HepG2 (cell line): ENCODE measurements around the gene PPIP5K2. TPM values are rescaled to one million over a fixed set of nuclear protein-coding genes. Genes with fewer than 3 reads are reported as not detected.

Source experiments
- ATAC-seq: fragments of 200-7000 bp; cut with Tn5 transposase; 3 replicates; pipeline ENCODE4 v1.9.1; 2020; ENCODE audit warnings: mild to moderate bottlenecking, moderate library complexity
- BruUV-seq: library from RNA; stranded (reverse); fragments of 400-500 nt; replicated peaks from 2 replicates; lab custom pipeline; 2021; lab: Mats Ljungman, UMichigan
- CTCF ChIA-PET: fragments of 300-600 bp; formaldehyde crosslinking; extraction: SDS; loops from one replicate; lab custom pipeline; 2021; ENCODE audit warnings: low total read pairs, inconsistent platforms, low intra/inter-chr PET ratio; lab: Yijun Ruan, JAX
- POLR2A ChIA-PET: fragments of 350-600 bp; sonication (Branson Sonifier 250); formaldehyde crosslinking; loops from one replicate; lab custom pipeline; 2020; ENCODE audit warnings: antibody characterized with exemption, inconsistent platforms; lab: Yijun Ruan, JAX
- DNase-seq: peaks from one replicate; pipeline ENCODE4 v3.0.0-alpha.2; 2015; ENCODE audit warnings: low spot score
- FAIRE-seq: peaks from 3 replicates; lab custom pipeline; 2011; peaks lifted over from hg19 to GRCh38; lab: Jason Lieb, UNC
- H2AFZ ChIP-seq: one replicate; pipeline ENCODE4 v1.6.1; 2011; ENCODE audit warnings: low read length, inconsistent platforms
- H3K27ac ChIP-seq: fragments of 300-600 bp; 3 replicates; pipeline ENCODE4 v1.8.0; 2011; ENCODE audit warnings: mixed run types, mild to moderate bottlenecking, mixed read lengths, low read length, inconsistent platforms; ENCODE audit not compliant: insufficient read depth; ENCODE audit errors: extremely low read length
- H3K27me3 ChIP-seq, 2 experiments: fragments of 200-600 bp in 1 of 2; 2 replicates in 1 of 2; 3 replicates in 1 of 2; pipeline versions ENCODE4 v1.6.0 to v1.8.0; 2011; ENCODE audit warnings: low read length in 2 of 2, mild to moderate bottlenecking in 2 of 2, moderate library complexity in 2 of 2, inconsistent platforms in 1 of 2; ENCODE audit not compliant: insufficient read depth in 2 of 2, control insufficient read depth in 1 of 2
- H3K36me3 ChIP-seq, 2 experiments: fragments of 200-600 bp in 1 of 2; replicated peaks in 1 of 2; 2 replicates in 1 of 2; 3 replicates in 1 of 2; pipeline versions ENCODE4 v1.5.1 to v1.8.0; 2011; ENCODE audit warnings: low read length in 2 of 2, inconsistent platforms in 1 of 2; ENCODE audit not compliant: insufficient read depth in 2 of 2, control insufficient read depth in 1 of 2
- H3K4me1 ChIP-seq: 2 replicates; pipeline ENCODE4 v1.5.1; 2012; ENCODE audit warnings: low read length, inconsistent platforms; ENCODE audit not compliant: insufficient read depth
- H3K4me2 ChIP-seq: 2 replicates; pipeline ENCODE4 v1.6.0; 2011; ENCODE audit warnings: low read depth, low read length, inconsistent platforms
- H3K4me3 ChIP-seq, 3 experiments: fragments of 200-600 bp in 1 of 3; sonication (generic), shearing (Covaris generic) in 1 of 3; replicated peaks in 1 of 3; 2 replicates each; pipeline ENCODE4 v1.5.1; 2011 to 2016; ENCODE audit warnings: low read length in 3 of 3, inconsistent platforms in 2 of 3, low read depth in 2 of 3, mild to moderate bottlenecking in 2 of 3, control low read depth in 1 of 3, mixed read lengths in 1 of 3; ENCODE audit not compliant: insufficient read depth in 1 of 3
- H3K79me2 ChIP-seq: one replicate; pipeline ENCODE4 v1.6.1; 2011; ENCODE audit warnings: low read length, inconsistent platforms; ENCODE audit not compliant: insufficient read depth
- H3K9ac ChIP-seq: 2 replicates; pipeline ENCODE4 v1.6.0; 2011; ENCODE audit warnings: mild to moderate bottlenecking, low read depth, low read length, inconsistent platforms; ENCODE audit not compliant: insufficient read depth
- H3K9me3 ChIP-seq: 2 replicates; pipeline ENCODE4 v1.5.1; 2012; ENCODE audit warnings: mild to moderate bottlenecking, low read length
- H4K20me1 ChIP-seq: 2 replicates; pipeline ENCODE4 v1.6.0; 2011; ENCODE audit warnings: inconsistent platforms, mild to moderate bottlenecking, low read length, moderate library complexity; ENCODE audit not compliant: insufficient read depth
- SALL1 ChIP-seq: sonication (generic); formaldehyde crosslinking; IDR thresholded peaks from 2 replicates; pipeline ENCODE4 v1.8.0; 2022; ENCODE audit warnings: mild to moderate bottlenecking, missing genetic modification reagents
- THYN1 ChIP-seq: sonication (generic); formaldehyde crosslinking; IDR thresholded peaks from 2 replicates; pipeline ENCODE4 v1.8.1; 2023; ENCODE audit warnings: low read depth, mild to moderate bottlenecking, moderate library complexity, missing genetic modification reagents, borderline replicate concordance
- ZEB1 ChIP-seq: IDR thresholded peaks from 2 replicates; pipeline ENCODE4 v1.6.1; 2012; ENCODE audit warnings: mild to moderate bottlenecking, low read depth, inconsistent platforms; ENCODE audit not compliant: insufficient replicate concordance
- ZNF33A ChIP-seq: sonication (generic); formaldehyde crosslinking; IDR thresholded peaks from 2 replicates; pipeline ENCODE4 v1.5.1; 2020; ENCODE audit warnings: missing genetic modification reagents, mild to moderate bottlenecking, moderate library complexity, borderline replicate concordance
- ZNF800 ChIP-seq: sonication (generic); formaldehyde crosslinking; IDR thresholded peaks from 2 replicates; pipeline ENCODE4 v1.4.0; 2020; ENCODE audit warnings: missing genetic modification reagents
- WGBS: methylation state at CpG from one replicate; pipeline ENCODE4 v1.1.6; 2017; ENCODE audit warnings: low lambda C conversion rate; 5-methylcytosine and 5-hydroxymethylcytosine counted together
- in situ Hi-C: cut with HindIII; loops from 2 replicates; pipeline ENCODE4 v1.10.0; 2017; ENCODE audit warnings: low pct_unique_long_range_greater_than_20kb; ENCODE audit not compliant: extremely low pct_ligation_motif_present
- intact Hi-C: fragments of 100-400 bp; cut with micrococcal nuclease; formaldehyde crosslinking; loops from one replicate; pipeline ENCODE4 v1.10.0; 2022; ENCODE audit not compliant: unreplicated experiment
- polyA plus RNA-seq, 8 experiments: library from polyadenylated mRNA; depleted of rRNA in 3 of 8; stranded (reverse) in 7 of 8; unstranded in 1 of 8; fragments of >200 nt; fragmentation: Illumina TruSeq in 4 of 8; extraction: Trizol in 4 of 8; gene quantifications; 2 replicates each; pipeline versions ENCODE4 v1.2.1 to v1.2.3, GENCODE V29; 2011 to 2016; ENCODE audit warnings: low read depth in 4 of 8, missing spikeins in 1 of 8, mixed read lengths in 1 of 8; ENCODE audit not compliant: insufficient read depth in 1 of 8
- total RNA-seq, 5 experiments: library from RNA; depleted of rRNA; stranded (reverse); fragments of >200 nt; fragmentation: Illumina TruSeq; extraction: Trizol; gene quantifications; 2 replicates each; pipeline ENCODE4 v1.2.3, GENCODE V29; 2016; ENCODE audit warnings: low read depth in 1 of 5

PPIP5K2 gene
- total and polyA plus RNA-seq, 2 of the 13 experiments (the other 11 are each of a cell fraction or from before 2014, with no cell fraction given), result 19.7 to 45.6 TPM

GRCh38 chr5:103211576-103212561 is 91.8 kb downstream of the PPIP5K2 start:
- DNase-seq (no peak), ATAC-seq (no peak), FAIRE-seq (no peak)
- ChIA-PET POLR2A (no interaction called here), CTCF (no interaction called here)
- no peaks in the 10 kb centered on the region; a peak in 1 of 5 replicates for H3K27me3 ChIP-seq
- H3K4me1 ChIP-seq, result no peaks in the 10 kb centered on the region
- no peaks in the 10 kb centered on the region for H3K36me3 ChIP-seq
- H2AFZ ChIP-seq, result no peak overlapping the region
- H3K79me2 ChIP-seq, result no peaks in the 10 kb centered on the region
- TF ChIP-seq ZNF33A (CRISPR knock-in tag) (no peak), SALL1 (no peak), ZEB1 (no peak), ZNF800 (CRISPR knock-in tag) (no peak), THYN1 (CRISPR knock-in tag) (no peak)
- intact Hi-C loops (no loop called here), in situ Hi-C loops (no loop called here)
- WGBS, result 95% methylated on average over 2 of the region's 2 CpGs
- no peak overlapping the region for H3K4me2 ChIP-seq
- BruUV-seq, result no TSS peak
- no peak overlapping the region for H3K4me3 ChIP-seq
- H3K27ac ChIP-seq, result no peak overlapping the region
- H4K20me1 ChIP-seq, result no peaks in the 10 kb centered on the region
- no peaks in the 10 kb centered on the region for H3K9me3 ChIP-seq
- no peak overlapping the region for H3K9ac ChIP-seq
